NCI-H774 (cell line): Measurements from ENCODE around the gene NRSN2.
"Not testable (repeated sequence)": the region's sequence is repeated elsewhere in the genome, so short reads cannot be mapped to it uniquely, and the experiment has no call there.

Experiments used
- DNase-seq: peaks from one replicate; lab custom pipeline; 2025; lab: John Stamatoyannopoulos, UW

Gene NRSN2

DNA sequence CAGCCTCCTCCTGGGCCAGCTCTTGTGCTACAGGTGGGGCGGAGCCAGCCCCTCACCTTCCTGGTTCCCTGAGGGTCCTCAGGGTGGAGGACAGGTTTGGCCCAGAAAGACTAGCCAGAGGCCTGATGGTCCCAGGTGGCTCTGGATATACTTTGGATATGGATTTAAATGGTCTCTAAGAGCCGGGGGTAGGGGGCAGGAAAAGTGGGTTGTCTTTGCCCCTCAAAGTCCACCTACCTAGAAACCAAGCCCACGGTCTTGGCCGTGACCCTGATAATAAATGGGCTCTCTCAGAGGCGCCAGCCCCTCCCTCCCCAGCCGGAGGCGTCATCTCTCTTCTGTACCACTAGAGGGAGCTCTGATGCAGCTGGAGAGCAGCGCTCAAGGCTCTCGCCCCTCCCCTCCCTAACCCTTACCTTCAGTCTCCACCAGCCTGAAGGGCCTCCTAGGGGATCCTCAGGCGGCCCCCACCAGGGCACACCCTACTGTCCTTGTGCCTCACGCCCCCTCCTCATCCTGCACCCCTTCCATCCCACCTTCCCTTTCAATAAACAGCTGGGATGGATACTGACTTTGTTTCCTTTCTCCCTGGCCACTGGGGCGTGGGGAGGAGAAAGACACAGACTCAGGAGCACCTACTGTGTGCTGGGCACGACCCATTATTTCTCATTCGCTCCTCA is 7.5 kb downstream of the NRSN2 start:
- DNase-seq = peak; percentile 66

DNA sequence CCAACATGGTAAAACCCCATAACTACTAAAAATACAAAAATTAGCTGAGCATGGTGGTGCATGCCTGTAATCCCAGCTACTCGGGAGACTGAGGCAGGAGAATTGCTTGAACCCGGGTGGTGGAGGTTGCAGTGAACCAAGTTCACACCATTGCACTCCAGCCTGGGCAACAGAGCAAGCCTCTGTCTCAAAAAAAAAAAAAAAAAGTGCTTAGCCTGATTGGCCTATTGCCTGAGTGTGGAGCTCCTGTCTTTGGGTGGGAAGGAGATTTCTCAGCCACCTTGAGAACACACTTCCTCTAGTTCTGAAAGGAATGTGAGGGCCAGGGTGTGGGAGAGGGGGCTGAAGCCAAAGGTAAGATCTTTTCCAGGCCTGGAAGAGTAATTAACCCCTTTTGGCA is 9.2 kb downstream of the NRSN2 start:
- DNase-seq = not testable (repeated sequence)

DNA sequence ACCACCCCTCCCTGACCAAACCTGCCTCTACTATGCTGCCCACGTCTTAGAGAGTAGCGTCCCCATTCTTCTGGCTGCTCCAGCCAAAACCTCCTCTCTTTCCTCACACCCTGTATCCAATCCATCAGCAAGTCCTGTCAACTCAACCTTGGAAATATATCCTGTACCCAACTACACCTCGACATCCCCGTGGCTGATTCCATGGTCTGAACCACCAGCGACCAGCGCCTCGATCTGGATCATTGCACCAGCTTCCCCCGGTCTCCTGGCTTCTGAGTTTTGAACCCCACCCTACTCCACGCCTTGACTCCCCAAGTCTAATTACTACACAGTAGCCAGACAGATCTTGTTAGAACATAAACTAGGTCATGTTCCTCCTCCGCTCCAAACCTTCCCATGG is 9.8 kb downstream of the NRSN2 start:
- no peak for DNase-seq

DNA sequence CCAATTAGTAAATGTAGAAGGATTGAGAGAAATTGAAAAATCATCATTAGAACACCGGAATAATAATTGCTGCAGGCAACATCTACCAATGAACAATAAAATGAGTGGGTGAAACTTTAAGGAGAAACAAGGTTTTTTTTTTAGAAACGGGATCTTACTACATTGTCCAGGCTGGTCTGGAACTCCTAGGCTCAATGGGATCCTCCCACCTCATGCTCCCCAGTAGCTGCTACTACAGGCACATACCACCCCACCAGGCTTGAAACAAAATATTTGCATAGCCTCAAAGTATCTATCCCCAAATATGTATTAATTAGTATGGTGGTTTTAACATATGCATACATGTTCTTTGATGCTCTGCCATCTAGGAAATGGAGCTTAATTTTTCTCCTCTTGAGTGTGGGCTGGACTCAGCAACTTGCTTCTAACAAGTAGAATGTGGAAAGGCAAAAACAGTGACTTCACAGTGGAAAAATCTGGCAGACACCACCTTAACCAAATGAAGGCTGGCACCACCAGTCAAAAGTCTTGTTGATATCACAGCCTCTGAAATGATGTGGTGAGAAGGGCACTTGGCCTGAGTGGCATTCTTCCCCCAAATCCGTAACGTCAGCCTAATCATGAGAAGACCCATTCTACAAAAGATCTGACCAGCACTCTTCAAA is 12.1 kb downstream of the NRSN2 start:
- no peak for DNase-seq

DNA sequence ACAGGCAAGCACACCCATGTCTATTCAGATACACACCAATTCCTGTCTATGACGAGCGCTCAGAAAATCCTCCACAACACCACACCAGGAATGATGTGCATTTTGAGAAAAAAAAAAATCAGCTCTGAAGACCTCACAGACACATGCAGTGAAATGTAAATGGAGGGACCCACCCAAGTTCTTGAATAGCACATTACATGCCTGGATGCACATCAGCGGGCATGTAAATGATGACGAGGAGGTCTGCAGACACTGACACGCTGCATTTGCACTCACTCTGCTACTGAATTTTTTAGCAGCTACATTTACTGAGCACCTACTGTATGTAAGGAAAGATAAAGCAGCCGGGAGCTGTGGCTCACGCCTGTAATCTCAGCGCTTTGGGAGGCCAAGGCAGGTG is 14.7 kb downstream of the NRSN2 start:
- no peak for DNase-seq

DNA sequence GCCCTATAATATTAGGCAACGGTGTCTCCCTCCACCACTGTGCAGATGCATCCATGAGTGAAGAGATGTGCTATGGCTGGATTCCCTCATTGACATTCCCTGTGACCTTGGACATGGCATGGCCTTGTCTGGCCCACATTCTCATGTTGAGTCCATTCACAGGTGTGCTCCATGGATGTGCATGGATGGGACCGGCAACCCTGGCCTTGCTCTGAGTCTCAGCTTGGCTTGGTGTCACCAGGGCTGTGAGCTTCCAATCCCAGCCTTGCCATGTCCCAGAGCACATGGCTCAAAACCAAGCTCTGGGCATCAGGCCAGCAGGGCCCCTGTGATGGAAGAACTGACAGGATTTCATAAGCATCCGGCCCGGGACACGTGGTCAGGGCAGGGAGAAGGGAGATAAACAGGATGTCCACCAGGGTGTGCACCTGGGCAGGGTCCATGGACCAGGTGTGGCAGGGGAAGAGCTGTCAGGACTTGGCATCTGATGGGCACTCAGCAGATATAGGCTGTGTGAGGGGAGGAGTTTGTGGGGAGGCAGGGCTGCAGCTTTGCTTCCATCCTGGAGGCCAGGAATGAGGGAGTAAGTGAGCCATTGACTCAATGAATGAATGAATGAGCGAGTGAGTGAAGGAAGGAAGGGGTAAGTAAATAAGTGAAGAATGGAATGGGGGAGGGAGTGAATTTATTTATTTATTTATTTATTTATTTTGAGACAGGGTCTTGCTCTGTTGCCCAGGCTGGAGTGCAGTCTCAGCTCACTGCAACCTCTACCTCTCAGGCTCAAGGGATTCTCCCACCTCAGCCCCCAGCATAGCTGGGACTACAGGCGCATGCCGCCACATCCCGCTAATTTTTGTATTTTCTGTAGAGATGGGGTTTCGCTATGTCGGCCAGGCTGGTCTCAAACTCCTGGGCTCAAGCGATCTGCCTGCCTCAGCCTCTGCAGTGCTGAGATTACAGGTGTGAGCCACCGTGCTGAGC is 15.7 kb downstream of the NRSN2 start:
- peak; percentile 67 for DNase-seq

DNA sequence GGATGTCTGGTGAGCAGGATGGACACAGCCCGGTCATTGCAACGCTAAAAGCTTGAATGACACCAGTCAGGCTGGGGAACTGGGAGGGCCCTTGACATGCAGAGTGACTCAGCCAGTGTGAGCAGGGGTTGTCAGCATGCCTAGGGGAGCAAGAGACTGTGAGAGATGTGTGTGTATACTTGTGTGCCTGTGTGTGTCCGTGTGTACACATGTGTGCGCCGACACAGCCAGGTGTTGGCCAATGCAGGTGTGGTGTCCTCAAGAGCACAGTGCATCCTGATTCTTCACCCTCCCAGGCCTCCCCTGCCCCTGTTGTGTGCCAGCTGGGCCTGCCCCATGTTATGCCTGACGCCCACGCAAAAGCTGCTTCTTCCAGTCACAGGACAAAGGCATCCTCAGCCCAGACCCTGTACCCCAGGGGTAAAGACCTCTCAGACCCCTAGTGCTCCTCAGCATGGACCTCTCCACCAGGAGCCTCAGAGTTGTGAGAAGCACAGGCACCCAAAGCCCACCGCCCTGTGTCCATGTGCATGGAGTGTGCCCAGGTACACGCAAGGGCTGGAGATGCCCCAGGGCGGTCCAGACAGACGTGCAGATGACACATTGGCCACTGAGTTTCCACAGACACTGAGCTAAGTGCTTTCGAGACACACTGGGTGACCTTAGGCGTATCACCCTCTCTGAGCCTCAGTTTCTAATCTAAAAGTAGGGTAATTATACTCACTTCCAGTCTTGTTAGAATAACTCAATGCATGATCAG is 16.6 kb downstream of the NRSN2 start:
- DNase-seq = no peak

DNA sequence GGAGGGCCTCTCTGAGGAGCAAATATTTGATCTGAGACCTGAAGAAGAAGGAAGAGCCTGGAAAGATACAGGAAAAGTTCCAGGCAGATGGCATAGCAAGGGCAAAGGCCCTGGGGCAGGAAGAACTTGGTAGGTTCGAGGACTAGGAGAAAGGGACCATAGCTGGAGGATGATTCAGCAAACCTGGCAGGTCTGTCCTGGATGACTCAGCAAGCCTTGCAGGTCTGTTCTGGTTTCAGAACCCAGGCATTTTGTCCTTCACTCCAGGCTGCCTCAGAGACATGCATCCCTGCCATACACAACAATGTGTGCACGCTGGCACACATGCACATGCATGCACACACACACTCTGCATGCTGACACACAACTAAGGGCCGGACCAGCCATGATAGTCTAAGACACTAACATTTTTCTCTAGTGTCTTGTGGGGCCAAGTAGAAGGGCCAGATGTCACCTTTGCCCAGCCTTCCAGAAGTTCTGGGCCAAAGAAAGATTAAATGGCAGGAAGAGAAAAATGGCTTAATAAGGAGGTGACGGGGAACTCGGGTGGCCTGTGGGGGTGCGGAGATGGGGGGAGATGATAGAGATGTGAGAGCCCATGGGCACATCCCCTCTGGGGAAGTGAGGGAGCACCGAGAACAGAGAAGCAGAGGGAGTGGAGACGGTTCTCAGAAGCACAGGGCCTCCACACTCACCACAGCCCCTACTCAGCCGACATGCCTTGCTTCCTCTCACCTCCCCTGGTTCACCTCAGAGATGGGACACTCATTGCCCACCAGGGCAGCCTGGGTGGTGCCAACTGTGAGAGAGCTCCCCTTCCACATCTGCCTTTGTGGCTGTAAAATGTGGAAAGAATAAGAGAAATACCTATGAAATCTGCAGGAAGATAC is 18.2 kb downstream of the NRSN2 start:
- no peak for DNase-seq

DNA sequence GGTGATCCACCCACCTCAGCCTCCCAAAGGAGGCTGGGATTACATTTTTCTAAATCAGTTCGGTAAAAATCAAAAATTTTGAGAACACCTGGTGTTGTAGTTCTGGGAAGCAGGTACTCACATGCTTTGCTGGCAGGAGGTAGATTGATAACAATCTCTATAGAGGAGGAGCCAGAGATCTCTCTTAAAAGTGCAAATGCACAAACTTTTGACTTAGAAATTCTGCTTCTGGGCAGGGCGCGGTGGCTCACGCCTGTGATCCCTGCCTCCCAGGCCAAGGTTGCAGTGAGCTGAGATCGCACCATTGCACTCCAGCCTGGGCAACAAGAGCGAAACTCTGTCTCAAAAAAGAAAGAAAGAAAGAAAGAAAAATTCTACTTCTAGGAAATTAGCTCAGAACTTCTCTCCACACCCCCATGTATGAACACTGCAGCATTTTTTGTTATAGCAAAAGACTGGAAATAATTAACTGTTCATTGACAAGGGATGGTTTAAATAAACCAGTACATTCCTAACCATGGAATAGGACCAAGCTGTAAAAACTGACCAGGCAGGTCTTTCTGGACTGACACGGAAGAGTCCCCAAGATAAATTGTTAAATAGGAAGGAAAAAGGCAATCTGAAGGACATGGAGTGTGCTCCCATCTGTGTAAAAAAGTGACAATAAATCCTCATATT is 19.3 kb downstream of the NRSN2 start:
- DNase-seq = no peak

DNA sequence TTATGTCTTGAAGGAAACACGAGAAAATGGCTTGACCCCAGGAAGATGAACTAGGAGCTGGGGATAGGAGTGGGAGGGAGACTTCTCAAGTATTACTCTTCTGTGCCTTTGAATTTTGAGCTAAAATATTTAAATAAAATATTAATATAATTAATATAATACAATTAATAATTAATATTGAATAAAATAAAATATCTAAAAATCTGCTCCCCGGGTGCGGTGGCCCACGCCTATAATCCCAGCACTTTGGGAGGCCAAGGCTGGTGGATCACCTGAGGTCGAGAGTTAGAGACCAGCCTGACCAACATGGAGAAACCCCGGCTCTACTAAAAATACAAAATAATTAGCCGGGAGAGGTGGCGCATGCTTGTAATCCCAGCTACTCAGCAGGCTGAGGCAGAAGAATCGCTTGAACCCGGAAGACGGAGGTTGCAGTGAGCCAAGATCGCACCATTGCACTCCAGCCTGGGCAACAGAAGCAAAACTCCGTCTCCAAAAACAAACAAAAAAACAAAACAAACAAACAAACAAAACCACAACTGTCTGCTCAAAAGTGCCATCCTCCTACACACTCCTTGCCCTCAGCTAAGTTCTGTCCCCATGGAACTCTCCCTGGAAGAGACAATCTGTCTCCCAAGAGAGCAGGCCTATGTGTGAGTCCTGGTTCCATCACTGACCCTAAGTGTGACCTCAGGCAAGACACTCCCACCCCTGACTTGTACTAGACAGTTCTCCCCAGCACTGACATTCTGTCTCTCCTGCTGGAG is 20.0 kb downstream of the NRSN2 start:
- no peak for DNase-seq

DNA sequence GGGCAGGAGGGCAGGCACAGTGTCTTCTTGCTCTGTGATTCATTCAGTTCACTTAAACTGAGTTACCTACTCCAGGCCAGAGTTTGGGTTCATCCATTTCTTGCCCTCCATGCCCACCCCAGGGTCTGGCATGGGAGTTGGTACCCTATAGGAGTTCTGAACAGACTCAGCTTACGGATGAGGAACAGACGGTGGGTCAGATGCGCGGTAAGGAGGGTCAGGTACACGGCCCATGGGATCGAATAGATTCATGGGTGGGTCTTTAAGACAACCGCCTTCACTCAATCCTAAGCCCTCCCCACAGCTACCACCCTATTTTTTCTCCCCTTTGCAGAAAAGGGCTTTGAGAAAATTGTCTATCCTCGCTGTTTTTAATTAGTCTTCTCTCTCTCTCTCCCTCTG is 20.6 kb downstream of the NRSN2 start:
- no peak for DNase-seq

DNA sequence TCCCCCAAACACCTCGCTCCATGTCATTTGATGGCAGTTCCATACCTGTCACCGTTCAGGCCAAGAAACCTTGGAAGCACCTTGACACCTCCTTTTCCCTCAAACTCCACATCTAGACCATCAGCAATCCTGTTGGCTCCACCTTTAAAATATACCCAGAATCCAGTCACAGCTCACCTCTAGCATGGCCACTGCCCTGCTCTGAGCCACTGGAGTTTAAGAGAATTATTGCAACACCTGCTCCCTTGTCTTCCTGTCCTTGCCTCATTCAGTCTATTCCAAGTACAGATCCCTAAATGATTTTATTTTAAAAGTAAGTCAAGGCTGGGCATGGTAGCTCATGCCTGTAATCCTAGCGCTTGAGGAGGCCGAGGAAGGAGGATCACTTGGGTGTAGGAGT is 22.0 kb downstream of the NRSN2 start:
- no peak for DNase-seq

DNA sequence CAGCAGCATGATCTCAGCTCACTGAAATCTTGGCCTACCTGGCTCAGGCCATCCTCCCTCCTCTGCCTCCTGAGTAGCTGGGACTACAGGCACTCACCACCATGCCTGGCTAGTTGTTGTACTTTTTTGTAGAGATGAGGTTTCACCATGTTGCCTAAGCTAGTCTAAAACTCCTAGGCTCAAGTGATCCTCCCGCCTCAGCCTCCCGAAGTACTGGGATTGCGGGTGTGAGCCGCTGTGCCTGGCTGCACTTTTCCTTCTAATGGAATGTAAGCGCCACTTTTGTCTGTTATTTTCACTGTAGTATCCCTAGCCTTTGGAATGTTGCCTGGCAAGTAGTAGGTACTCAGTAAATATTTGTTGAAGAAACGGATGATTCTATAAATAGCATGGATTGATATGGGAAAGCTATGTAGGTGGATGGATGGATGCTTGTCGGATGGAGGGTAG is 23.3 kb downstream of the NRSN2 start:
- no peak for DNase-seq

DNA sequence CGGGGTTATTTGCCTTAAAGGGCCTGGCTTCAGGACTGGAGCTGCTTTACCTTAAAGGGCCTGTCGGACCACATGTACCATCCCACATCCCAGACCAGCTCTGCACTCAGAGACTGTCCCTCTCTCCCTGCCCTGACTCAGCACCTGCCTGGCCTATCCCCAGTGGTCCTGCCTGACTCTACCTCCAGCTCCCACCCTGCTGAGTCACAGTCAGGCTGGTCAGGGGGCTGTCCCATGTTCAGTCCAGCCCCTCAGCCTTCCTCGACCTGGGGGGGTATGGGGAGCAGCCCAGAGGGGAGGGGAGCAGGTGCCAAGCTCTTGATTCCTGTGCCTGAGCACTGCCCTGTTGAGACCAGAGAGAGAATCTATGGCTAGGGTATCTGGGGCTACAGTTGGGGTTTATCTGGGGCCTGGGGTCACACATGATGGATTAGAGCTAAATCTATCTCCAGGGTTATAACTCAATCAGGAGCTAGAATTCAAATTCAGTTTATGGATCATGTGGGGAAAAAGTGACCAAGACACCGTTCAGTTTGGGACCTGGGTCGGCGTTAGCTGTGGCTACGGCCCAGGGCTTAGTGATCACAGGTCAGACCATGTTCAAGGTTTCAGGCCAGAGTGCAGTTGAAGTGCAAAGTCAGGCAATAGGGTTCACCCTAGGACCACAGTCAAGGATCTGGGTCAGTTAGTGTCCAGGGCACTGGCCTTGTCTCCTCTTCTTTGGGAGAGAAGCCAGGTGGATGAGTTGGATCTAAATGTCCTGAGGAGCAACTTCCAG is 24.3 kb downstream of the NRSN2 start:
- no peak for DNase-seq

DNA sequence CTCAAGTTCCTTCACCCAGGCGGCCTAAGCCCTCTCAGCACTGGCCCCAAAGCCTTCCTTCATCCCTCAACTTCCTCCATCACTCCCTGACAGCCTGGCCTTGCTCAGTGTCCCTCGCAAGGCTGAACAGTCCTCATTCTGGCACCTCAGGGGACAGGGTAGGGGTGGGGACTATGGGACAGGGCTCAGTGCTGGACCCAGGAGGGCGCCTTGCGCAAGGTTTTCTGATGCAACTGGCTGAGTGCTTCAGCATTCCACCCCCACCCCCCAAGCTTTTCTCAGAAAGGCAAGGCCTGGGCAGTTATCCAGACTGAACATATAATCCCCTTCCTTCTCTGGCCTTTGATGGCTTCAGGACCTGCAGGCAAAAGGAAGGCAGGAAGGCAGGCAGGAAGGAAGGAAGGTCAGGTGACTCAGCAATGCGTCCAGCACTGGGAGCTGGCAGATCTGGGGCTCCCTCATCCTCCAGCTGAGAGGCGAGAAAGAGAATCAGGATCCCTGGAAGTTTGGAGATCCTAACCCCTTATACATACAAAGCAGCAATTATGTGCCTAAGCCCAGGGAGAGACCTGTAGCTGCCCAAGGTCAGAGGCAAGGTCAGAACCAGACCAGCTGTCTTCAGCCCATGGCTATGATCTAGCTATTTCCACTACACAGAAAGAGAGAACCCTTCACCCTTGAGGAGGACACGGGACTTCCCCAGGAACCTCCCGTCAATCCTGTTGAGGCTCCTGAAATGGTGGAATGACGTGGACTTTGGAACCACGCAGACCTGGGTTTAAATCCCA is 25.0 kb downstream of the NRSN2 start:
- no peak for DNase-seq

DNA sequence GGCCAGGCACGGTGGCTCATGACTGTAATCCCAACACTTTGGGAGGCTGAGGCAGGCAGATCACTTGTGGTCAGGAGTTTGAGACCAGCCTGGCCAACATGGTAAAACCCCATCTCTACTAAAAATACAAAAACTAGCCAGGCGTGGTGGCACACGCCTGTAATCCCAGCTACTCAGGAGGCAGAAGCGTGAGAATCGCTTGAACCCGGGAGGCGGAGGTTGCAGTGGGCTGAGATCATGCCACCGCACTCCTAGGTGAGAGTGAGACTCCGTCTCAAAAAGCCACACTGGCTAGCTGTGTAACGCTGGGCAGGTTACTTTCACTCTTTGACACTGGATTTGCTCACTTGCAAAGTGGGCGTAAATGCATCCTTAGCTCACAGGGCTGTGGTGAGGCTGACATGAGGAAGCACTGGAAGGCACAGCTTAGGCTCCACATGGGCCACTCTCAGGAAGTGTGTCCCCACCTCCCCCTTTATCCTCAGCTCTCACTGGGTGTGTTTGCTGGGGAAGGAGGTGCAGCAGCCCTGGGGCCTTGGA is 25.7 kb downstream of the NRSN2 start:
- not testable (repeated sequence) for DNase-seq

DNA sequence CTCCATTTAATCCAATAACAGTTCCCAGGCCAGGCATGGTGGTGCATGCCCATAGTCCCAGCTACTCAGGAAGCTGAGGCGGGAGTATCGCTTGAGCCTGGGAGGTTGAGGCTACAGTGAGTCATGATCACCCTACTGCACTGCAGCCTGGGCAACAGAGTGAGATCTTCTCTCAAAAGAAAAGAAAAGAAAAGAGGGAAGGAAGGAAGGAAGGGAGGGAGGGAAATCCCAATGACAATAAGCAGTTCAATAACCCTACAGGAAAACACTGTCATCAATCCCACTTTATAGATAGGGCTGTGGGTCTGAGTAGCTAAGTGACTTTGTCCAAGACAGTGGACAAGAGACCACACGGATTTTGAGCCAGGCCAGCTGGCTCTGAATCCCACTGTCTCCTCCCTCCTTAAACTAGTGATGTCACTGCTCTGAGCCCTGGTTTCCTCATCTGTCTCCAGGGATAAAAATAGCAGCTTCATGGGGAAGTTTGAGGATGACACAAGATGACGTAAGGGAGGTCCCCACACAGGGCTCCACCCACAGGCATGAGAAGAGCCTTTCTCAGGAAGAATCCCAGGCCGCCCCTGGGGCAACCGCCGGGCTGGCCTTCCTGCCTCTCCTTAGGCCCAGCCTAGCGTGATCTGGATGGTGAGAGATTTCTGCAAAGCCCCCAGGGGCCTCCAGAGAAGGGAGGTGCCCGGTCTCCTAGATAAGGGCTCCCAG is 26.4 kb downstream of the NRSN2 start:
- no peak for DNase-seq
